ENCODE measurements around the gene HIC1. TPM values are rescaled to one million over a fixed set of nuclear protein-coding genes. Genes with fewer than 3 reads are reported as not detected.

HIC1 gene
- total and polyA plus RNA-seq, 9 of the 15 experiments (the other 6 are each of a cell fraction or from before 2014, with no cell fraction given), result 0.01 to 2.5 (median 0.18) TPM

- ATAC-seq (no peak), DNase-seq (ENCODE audit: extremely low read depth in 1 of 4, low spot score in 3 of 4) (peak in 1 of 4 experiments; percentile 18), FAIRE-seq (no peak)
- Histone ChIP-seq H3K4me2 (ENCODE audit: insufficient read depth, low read length) (no peak overlapping the region), H3K9me1 (ENCODE audit: control insufficient read depth, insufficient read depth, low read length) (no peaks in the 10 kb centered on the region), H3K9ac (ENCODE audit: insufficient read depth in 1 of 2, low read depth in 2 of 2, low read length in 2 of 2) (peak overlapping the region in 1 of 2 experiments; percentile 71; a peak in 1 of 4 replicates), H3K36me3 (ENCODE audit: control insufficient read depth, insufficient read depth, low read length) (peaks cover 16% of the 10 kb centered on the region; the same call in 2 of the 3 replicates), H3K27me3 (ENCODE audit: control insufficient read depth in 2 of 2, insufficient read depth in 2 of 2, low read length in 2 of 2) (no peaks in the 10 kb centered on the region), H3K4me1 (replicated peaks in 1 of 2; ENCODE audit: control insufficient read depth in 2 of 2, insufficient read depth in 2 of 2, low read length in 2 of 2) (peaks cover 0 to 36% of the 10 kb centered on the region in 2 experiments; a peak in 2 of 5 replicates), H3K79me2 (ENCODE audit: control insufficient read depth, insufficient read depth, low read length) (no peaks in the 10 kb centered on the region), H3K4me3 (no peak overlapping the region), H2AFZ (ENCODE audit: low read depth, low read length) (no peak overlapping the region), H4K20me1 (replicated peaks; ENCODE audit: control insufficient read depth, insufficient read depth, low read length) (no peaks in the 10 kb centered on the region), H3K9me3 (replicated peaks; ENCODE audit: control insufficient read depth, insufficient read depth, low read depth, low read length) (no peaks in the 10 kb centered on the region), H3K27ac (ENCODE audit: extremely low read depth, low read depth, low read length) (no peak overlapping the region)
- TF ChIP-seq FOXM1 (IDR thresholded peaks at IDR 0.05; ENCODE audit: low read depth) (no peak), FOXM1 (CRISPR knock-in tag; IDR thresholded peaks at IDR 0.05; ENCODE audit: low read depth) (no peak), EGR1 (conservative IDR thresholded peaks at IDR 0.05) (peak; percentile 68)
- in situ Hi-C loops (cut with MboI), result loop anchor here (10.0 kb wide), 1 partner anchor 182 kb away; no protein-coding TSS in a partner anchor
- 78% methylated on average over 5 of the region's 11 CpGs for WGBS (ENCODE audit: insufficient coverage, low coverage, missing lambda C conversion rate)
- intact Hi-C loops (cut with micrococcal nuclease), result no loop called here
- ChIA-PET POLR2A (no interaction called here), CTCF (ENCODE audit: low intra/inter-chr PET ratio) (no interaction called here)
- no TSS peak for BruUV-seq (replicated peaks)
Measured at GRCh38 chr17:2062571-2063183, 7.8 kb downstream of the HIC1 start.

DNA sequence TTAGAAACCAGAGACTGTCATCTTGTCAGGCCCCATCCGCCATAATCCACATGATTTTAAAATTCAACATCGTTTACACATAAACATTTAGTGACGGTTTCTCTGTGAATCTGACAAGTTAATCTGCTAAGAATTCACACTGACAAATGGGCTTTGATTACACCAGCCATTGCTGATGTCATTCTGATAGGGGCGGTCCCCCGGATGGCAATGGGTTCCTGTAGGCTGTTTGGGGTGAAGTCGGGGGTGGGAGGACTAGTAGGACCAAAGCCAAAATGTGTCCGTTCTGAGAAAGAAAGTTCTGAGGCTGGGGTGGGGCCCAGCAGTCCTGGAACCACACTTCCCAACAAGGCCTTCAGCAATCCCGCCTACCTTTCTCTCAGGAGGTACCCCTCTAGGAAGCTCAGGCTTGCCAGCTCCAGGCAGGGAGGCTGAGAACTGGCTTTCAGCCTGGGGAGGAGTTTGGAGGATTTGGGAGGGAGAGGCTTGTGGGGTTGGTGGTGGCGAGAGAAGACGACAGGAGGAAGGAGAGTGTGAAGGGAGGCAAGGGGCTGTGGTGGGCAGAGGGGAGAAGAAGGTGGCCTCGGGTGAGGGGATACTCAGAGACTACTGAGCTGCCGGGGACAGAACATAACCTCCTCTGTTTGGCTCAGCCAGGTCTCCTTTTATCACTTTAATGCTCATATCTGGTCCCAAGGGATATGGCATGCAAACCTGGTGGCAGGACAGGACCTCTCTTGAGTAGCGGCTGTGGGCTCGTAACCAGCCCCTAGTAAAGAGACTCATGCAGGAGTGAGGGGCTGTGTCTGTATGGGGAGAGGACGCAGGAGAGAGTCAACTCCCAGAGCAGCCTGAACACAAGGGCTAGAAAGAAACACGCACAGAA is 8.6 kb downstream of the HIC1 start:
- Histone ChIP-seq H3K9me3 (replicated peaks; ENCODE audit: control insufficient read depth, insufficient read depth, low read depth, low read length) (no peaks in the 10 kb centered on the region), H3K27me3 (ENCODE audit: control insufficient read depth in 2 of 2, insufficient read depth in 2 of 2, low read length in 2 of 2) (no peaks in the 10 kb centered on the region), H3K79me2 (ENCODE audit: control insufficient read depth, insufficient read depth, low read length) (no peaks in the 10 kb centered on the region), H3K4me3 (no peak overlapping the region), H4K20me1 (replicated peaks; ENCODE audit: control insufficient read depth, insufficient read depth, low read length) (no peaks in the 10 kb centered on the region), H3K9me1 (ENCODE audit: control insufficient read depth, insufficient read depth, low read length) (no peaks in the 10 kb centered on the region), H3K4me2 (ENCODE audit: insufficient read depth, low read length) (no peak overlapping the region), H3K9ac (ENCODE audit: insufficient read depth in 1 of 2, low read depth in 2 of 2, low read length in 2 of 2) (no peak overlapping the region), H2AFZ (ENCODE audit: low read depth, low read length) (no peak overlapping the region), H3K27ac (ENCODE audit: extremely low read depth, low read depth, low read length) (no peak overlapping the region), H3K36me3 (ENCODE audit: control insufficient read depth, insufficient read depth, low read length) (peaks cover 16% of the 10 kb centered on the region; the same call in 2 of the 3 replicates), H3K4me1 (replicated peaks in 1 of 2; ENCODE audit: control insufficient read depth in 2 of 2, insufficient read depth in 2 of 2, low read length in 2 of 2) (peaks cover 0 to 31% of the 10 kb centered on the region in 2 experiments; a peak in 2 of 5 replicates)
- ChIA-PET POLR2A (interaction anchor here (1.0 kb wide), 1 partner anchor 12 kb away, joined by 3 read pairs; no protein-coding TSS in a partner anchor), CTCF (ENCODE audit: low intra/inter-chr PET ratio) (no interaction called here)
- FAIRE-seq (no peak), DNase-seq (ENCODE audit: extremely low read depth in 1 of 4, low spot score in 3 of 4) (no peak), ATAC-seq (no peak)
- intact Hi-C loops (cut with micrococcal nuclease) (no loop called here), in situ Hi-C loops (cut with MboI) (loop anchor here (10.0 kb wide), 1 partner anchor 181 kb away; no protein-coding TSS in a partner anchor)
- TF ChIP-seq, protein P1, sequence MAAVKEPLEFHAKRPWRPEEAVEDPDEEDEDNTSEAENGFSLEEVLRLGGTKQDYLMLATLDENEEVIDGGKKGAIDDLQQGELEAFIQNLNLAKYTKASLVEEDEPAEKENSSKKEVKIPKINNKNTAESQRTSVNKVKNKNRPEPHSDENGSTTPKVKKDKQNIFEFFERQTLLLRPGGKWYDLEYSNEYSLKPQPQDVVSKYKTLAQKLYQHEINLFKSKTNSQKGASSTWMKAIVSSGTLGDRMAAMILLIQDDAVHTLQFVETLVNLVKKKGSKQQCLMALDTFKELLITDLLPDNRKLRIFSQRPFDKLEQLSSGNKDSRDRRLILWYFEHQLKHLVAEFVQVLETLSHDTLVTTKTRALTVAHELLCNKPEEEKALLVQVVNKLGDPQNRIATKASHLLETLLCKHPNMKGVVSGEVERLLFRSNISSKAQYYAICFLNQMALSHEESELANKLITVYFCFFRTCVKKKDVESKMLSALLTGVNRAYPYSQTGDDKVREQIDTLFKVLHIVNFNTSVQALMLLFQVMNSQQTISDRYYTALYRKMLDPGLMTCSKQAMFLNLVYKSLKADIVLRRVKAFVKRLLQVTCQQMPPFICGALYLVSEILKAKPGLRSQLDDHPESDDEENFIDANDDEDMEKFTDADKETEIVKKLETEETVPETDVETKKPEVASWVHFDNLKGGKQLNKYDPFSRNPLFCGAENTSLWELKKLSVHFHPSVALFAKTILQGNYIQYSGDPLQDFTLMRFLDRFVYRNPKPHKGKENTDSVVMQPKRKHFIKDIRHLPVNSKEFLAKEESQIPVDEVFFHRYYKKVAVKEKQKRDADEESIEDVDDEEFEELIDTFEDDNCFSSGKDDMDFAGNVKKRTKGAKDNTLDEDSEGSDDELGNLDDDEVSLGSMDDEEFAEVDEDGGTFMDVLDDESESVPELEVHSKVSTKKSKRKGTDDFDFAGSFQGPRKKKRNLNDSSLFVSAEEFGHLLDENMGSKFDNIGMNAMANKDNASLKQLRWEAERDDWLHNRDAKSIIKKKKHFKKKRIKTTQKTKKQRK (IDR thresholded peaks at IDR 0.05; ENCODE audit: borderline replicate concordance, low read depth, low read length), result no peak
- TF ChIP-seq PHB2 (IDR thresholded peaks at IDR 0.05; ENCODE audit: low read depth) (no peak), NCOA4 (IDR thresholded peaks at IDR 0.05; ENCODE audit: partially characterized antibody) (no peak), GABPB2 (CRISPR knock-in tag; conservative IDR thresholded peaks at IDR 0.05) (no peak), YBX1 (IDR thresholded peaks at IDR 0.05) (no peak), PHB (CRISPR knock-in tag; IDR thresholded peaks at IDR 0.05) (no peak)
- no TSS peak for BruUV-seq (replicated peaks)
- WGBS (ENCODE audit: insufficient coverage, low coverage, missing lambda C conversion rate), result 76% methylated on average over 10 of the region's 16 CpGs

Data from K562 (cell line).